ENCODE measurements around the gene SLC39A5. TPM values are rescaled to one million over a fixed set of nuclear protein-coding genes. Genes with fewer than 3 reads are reported as not detected.

Gene SLC39A5
- total RNA-seq, 1 donor from 2014 or later, result 0.08 TPM

GRCh38 chr12:56208006-56208405, 21.8 kb upstream of the SLC39A5 start:
- no peak for DNase-seq (ENCODE audit: low read depth)
- Histone ChIP-seq H3K27me3 (ENCODE audit: control insufficient read depth, insufficient read depth, low read length) (no peaks in the 10 kb centered on the region), H3K4me3 (ENCODE audit: low read depth, low read length) (no peak overlapping the region), H3K36me3 (ENCODE audit: control insufficient read depth, insufficient read depth, low read length) (peaks cover 9% of the 10 kb centered on the region)
- TF ChIP-seq, protein P1, sequence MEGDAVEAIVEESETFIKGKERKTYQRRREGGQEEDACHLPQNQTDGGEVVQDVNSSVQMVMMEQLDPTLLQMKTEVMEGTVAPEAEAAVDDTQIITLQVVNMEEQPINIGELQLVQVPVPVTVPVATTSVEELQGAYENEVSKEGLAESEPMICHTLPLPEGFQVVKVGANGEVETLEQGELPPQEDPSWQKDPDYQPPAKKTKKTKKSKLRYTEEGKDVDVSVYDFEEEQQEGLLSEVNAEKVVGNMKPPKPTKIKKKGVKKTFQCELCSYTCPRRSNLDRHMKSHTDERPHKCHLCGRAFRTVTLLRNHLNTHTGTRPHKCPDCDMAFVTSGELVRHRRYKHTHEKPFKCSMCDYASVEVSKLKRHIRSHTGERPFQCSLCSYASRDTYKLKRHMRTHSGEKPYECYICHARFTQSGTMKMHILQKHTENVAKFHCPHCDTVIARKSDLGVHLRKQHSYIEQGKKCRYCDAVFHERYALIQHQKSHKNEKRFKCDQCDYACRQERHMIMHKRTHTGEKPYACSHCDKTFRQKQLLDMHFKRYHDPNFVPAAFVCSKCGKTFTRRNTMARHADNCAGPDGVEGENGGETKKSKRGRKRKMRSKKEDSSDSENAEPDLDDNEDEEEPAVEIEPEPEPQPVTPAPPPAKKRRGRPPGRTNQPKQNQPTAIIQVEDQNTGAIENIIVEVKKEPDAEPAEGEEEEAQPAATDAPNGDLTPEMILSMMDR (IDR thresholded peaks at IDR 0.05; ENCODE audit: insufficient read depth, low read length, poor library complexity, severe bottlenecking), result no peak

GRCh38 chr12:56212361-56212760, 17.5 kb upstream of the SLC39A5 start:
- H3K27me3 ChIP-seq (ENCODE audit: control insufficient read depth, insufficient read depth, low read length), result no peaks in the 10 kb centered on the region
- H3K4me3 ChIP-seq (ENCODE audit: low read depth, low read length), result no peak overlapping the region
- TF ChIP-seq, protein P1 (IDR thresholded peaks at IDR 0.05; ENCODE audit: insufficient read depth, low read length, poor library complexity, severe bottlenecking), result no peak
- peaks cover 5% of the 10 kb centered on the region for H3K36me3 ChIP-seq (ENCODE audit: control insufficient read depth, insufficient read depth, low read length)
- no peak for DNase-seq (ENCODE audit: low read depth)

- TF ChIP-seq, protein P1 (IDR thresholded peaks at IDR 0.05; ENCODE audit: insufficient read depth, low read length, poor library complexity, severe bottlenecking), result no peak
- no peak overlapping the region for H3K4me3 ChIP-seq (ENCODE audit: low read depth, low read length)
- DNase-seq (ENCODE audit: low read depth), result no peak
- H3K36me3 ChIP-seq (ENCODE audit: control insufficient read depth, insufficient read depth, low read length), result peaks cover 7% of the 10 kb centered on the region
- H3K27me3 ChIP-seq (ENCODE audit: control insufficient read depth, insufficient read depth, low read length), result no peaks in the 10 kb centered on the region
These were observed 16.0 kb upstream of the SLC39A5 start for GRCh38 chr12:56213878-56214277.

DNA sequence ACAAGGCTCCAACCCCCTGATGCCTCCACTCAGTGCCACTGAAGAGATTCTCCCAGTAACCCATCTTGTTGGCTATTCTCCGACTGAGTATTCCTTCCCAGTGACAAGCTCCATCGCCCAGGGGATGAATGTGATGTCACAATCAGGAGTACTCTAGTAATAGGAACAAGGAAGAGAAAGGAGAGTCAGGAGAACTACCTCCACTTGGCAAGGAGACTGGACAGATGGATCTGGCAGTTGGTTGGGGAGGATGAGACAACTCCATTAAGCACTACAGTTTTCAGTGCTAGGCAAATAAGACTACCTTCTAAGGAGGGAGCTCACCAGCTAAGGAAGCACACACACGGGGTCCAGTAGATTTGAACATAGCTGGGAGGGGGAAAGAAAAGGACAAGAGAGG, 13.4 kb upstream of the SLC39A5 start:
- no peak overlapping the region for H3K4me3 ChIP-seq (ENCODE audit: low read depth, low read length)
- H3K36me3 ChIP-seq (ENCODE audit: control insufficient read depth, insufficient read depth, low read length), result peaks cover 4% of the 10 kb centered on the region
- no peak for DNase-seq (ENCODE audit: low read depth)

GRCh38 chr12:56219840-56220239, 10.0 kb upstream of the SLC39A5 start:
- H3K36me3 ChIP-seq (ENCODE audit: control insufficient read depth, insufficient read depth, low read length), result peaks cover 2% of the 10 kb centered on the region
- H3K27me3 ChIP-seq (ENCODE audit: control insufficient read depth, insufficient read depth, low read length), result no peaks in the 10 kb centered on the region
- no peak overlapping the region for H3K4me3 ChIP-seq (ENCODE audit: low read depth, low read length)
- TF ChIP-seq, protein P1 (IDR thresholded peaks at IDR 0.05; ENCODE audit: insufficient read depth, low read length, poor library complexity, severe bottlenecking), result no peak
- no peak for DNase-seq (ENCODE audit: low read depth)

More for the DNA sequence above, 13.4 kb upstream of the SLC39A5 start:
- H3K27me3 ChIP-seq (ENCODE audit: control insufficient read depth, insufficient read depth, low read length), result no peaks in the 10 kb centered on the region
- TF ChIP-seq, protein P1 (IDR thresholded peaks at IDR 0.05; ENCODE audit: insufficient read depth, low read length, poor library complexity, severe bottlenecking), result no peak

DNA sequence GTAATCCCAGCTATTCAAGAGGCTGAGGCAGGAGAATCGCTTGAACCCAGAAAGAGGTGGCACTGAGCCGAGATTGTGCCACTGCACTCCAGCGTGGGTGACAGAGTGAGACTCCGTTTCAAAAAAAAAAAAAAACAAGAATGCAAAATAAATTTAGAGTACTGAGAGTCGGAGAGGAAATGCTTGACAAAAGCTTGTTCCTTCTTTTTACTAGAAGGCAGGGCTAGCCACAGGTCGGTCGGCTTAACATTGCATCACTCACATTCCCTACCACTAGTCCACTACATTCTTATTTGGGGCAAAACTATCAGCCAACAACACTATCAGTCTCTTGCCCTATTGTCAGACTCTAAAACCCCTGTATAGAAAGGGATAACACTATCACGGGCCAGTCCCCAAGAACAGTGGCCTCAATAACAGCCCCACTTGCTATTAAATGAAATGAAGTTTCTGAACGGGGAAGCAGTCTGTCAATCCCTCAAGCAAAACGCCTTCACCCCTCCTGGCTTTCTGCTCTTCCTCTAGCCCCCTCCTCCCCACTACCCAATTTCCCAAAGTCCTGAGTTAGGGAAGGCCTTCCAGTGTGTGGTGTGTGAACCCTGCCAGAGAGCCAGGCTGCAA, 9.1 kb upstream of the SLC39A5 start:
- no peak for DNase-seq (ENCODE audit: low read depth)
- Histone ChIP-seq H3K4me3 (ENCODE audit: low read depth, low read length) (peak overlapping the region; percentile 59), H3K27me3 (ENCODE audit: control insufficient read depth, insufficient read depth, low read length) (no peaks in the 10 kb centered on the region), H3K36me3 (ENCODE audit: control insufficient read depth, insufficient read depth, low read length) (peaks cover 2% of the 10 kb centered on the region)
- TF ChIP-seq, protein P1 (IDR thresholded peaks at IDR 0.05; ENCODE audit: insufficient read depth, low read length, poor library complexity, severe bottlenecking), result no peak
